ENCODE results near the gene NUMA1.

Gene NUMA1

DNA sequence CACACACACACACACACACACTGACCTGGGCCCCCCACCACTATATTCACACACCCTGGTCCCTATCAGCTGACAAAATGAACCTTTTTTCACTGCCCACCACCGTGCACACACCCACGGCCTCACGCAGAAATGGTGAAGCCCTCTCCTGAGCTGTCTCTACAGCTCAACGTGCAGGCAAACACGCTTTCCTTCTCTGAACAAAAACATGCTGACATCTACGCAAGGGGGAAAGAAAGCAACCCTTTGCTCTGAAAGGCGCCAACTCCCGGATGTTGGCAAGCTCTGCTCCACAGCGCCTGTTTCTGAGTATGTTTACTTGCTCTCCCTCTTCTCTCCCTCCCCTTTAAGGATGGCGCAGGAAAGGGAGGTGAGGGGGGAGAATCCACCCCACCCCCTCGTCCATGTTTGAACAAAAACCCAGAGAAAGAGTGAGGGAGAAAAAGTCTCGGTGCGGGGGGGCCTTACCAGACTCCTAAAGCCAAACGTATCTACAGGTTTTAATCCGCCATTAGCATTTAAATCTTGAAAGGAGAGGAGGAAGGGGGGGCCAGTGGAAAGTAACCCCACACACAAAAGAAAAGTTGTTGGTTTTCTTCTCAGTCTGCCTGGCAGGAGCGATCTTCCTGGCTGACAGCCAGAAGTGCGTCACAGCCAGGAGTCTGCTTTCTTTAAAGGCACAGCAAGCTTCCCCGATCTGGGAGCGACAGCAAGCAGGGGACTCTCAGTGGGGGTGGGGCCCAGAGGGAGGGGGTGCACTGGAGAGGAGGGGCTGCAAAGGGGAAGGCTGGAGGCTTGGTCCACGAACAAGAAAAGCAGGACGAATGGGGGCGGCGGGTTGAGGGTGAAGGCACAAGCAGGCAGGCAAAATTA lies 39.6 kb downstream of the NUMA1 start:
- DNase-seq (ENCODE audit: low read depth in 1 of 2, low spot score in 1 of 2), result peak; percentile 64 to 75
- Histone ChIP-seq H3K27ac (replicated peaks) (peak overlapping the region; percentile 72), H3K4me3 (replicated peaks; ENCODE audit: insufficient read depth, low read length) (peak overlapping the region; percentile 54), H3K27me3 (ENCODE audit: insufficient read depth, poor library complexity, severe bottlenecking) (no peaks in the 10 kb centered on the region)
- peak; percentile 37; the same call in 1 of the 2 replicates for TF ChIP-seq POLR2AphosphoS5 (IDR thresholded peaks at IDR 0.05; ENCODE audit: low read depth)
- TF ChIP-seq, protein P1, sequence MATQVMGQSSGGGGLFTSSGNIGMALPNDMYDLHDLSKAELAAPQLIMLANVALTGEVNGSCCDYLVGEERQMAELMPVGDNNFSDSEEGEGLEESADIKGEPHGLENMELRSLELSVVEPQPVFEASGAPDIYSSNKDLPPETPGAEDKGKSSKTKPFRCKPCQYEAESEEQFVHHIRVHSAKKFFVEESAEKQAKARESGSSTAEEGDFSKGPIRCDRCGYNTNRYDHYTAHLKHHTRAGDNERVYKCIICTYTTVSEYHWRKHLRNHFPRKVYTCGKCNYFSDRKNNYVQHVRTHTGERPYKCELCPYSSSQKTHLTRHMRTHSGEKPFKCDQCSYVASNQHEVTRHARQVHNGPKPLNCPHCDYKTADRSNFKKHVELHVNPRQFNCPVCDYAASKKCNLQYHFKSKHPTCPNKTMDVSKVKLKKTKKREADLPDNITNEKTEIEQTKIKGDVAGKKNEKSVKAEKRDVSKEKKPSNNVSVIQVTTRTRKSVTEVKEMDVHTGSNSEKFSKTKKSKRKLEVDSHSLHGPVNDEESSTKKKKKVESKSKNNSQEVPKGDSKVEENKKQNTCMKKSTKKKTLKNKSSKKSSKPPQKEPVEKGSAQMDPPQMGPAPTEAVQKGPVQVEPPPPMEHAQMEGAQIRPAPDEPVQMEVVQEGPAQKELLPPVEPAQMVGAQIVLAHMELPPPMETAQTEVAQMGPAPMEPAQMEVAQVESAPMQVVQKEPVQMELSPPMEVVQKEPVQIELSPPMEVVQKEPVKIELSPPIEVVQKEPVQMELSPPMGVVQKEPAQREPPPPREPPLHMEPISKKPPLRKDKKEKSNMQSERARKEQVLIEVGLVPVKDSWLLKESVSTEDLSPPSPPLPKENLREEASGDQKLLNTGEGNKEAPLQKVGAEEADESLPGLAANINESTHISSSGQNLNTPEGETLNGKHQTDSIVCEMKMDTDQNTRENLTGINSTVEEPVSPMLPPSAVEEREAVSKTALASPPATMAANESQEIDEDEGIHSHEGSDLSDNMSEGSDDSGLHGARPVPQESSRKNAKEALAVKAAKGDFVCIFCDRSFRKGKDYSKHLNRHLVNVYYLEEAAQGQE (IDR thresholded peaks at IDR 0.05; ENCODE audit: insufficient replicate concordance, low read depth), result no peak

DNA sequence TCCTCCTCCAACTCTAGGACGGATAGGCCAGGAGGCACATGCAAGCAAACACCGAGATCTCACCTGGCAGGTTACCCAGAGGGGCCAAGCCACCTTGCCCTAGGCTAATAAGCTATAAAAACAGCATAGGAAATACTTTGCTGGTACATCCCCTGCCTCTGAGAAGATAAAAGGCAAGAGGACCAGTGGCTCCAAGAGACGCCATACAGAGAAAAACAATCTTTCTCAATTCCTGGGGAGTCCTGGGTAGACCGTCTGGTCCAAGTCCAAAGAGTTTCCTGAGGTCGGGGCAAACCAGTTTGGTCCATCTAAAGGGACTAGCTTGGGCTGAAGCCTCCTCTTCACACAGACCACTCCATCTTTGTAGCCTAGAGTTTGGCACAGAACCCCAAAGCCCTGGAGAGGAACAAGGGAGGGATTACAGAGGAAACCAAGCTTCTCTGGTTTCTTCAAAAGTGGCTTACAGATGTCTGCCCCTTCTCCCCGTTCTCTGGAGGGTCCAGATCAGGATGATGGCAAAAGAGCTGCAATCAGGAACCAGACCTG lies 40.4 kb downstream of the NUMA1 start:
- no peak for DNase-seq (ENCODE audit: low read depth in 1 of 2, low spot score in 1 of 2)
- Histone ChIP-seq H3K27ac (replicated peaks) (no peak overlapping the region; the same call in 1 of the 2 replicates), H3K27me3 (ENCODE audit: insufficient read depth, poor library complexity, severe bottlenecking) (no peaks in the 10 kb centered on the region), H3K4me3 (replicated peaks; ENCODE audit: insufficient read depth, low read length) (peak overlapping the region; percentile 54)
- TF ChIP-seq, protein P1 (IDR thresholded peaks at IDR 0.05; ENCODE audit: insufficient replicate concordance, low read depth), result no peak
- TF ChIP-seq POLR2AphosphoS5 (IDR thresholded peaks at IDR 0.05; ENCODE audit: low read depth), result no peak
- TF ChIP-seq SPI1 (IDR thresholded peaks at IDR 0.05; ENCODE audit: borderline replicate concordance, low read depth), result no peak
- TF ChIP-seq, protein P2, sequence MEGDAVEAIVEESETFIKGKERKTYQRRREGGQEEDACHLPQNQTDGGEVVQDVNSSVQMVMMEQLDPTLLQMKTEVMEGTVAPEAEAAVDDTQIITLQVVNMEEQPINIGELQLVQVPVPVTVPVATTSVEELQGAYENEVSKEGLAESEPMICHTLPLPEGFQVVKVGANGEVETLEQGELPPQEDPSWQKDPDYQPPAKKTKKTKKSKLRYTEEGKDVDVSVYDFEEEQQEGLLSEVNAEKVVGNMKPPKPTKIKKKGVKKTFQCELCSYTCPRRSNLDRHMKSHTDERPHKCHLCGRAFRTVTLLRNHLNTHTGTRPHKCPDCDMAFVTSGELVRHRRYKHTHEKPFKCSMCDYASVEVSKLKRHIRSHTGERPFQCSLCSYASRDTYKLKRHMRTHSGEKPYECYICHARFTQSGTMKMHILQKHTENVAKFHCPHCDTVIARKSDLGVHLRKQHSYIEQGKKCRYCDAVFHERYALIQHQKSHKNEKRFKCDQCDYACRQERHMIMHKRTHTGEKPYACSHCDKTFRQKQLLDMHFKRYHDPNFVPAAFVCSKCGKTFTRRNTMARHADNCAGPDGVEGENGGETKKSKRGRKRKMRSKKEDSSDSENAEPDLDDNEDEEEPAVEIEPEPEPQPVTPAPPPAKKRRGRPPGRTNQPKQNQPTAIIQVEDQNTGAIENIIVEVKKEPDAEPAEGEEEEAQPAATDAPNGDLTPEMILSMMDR (IDR thresholded peaks at IDR 0.05; ENCODE audit: insufficient read depth, low read length), result no peak
- TF ChIP-seq GABPA (IDR thresholded peaks at IDR 0.05; ENCODE audit: low read depth), result no peak

DNA sequence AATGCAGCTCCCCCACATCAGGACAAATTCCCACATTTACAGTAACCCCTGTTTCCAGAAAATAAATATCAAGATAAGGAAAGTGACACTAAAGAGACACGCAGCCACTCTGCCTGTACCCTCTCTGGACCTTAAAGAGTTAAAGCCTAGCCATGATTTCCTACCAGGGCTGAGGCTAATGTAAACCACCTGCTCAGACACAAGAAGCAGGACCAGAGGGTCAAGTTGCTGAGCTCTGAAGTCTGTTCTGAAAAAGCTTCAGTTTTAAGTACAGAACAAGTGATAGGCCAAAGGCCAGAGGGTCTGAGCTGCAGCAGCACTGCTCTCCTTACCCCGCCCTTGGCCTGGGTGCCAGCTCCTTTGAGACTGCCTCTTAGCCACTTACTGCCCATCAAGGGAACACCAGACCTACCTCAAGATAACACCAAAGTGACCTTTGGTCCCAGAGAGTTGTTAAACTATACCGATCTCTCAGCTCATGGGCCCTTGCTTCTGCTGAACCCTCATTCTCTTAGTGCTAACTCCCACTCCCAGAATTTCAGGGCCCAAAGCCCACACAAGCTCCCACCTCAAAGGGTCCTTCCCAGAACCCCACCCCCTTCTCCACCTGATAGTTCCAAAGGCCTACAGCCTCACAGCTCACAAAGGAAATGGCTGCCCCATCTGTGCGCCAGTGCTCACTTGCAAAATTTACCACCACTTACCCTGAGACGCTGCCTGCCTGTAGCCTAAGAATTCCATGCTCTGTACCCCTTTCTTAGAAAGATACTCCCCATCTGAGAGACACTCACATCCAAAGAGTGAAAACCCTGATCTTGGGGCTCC lies 41.1 kb downstream of the NUMA1 start:
- TF ChIP-seq, protein P1 (IDR thresholded peaks at IDR 0.05; ENCODE audit: insufficient replicate concordance, low read depth), result no peak
- TF ChIP-seq, protein P2 (IDR thresholded peaks at IDR 0.05; ENCODE audit: insufficient read depth, low read length), result no peak
- TF ChIP-seq SPI1 (IDR thresholded peaks at IDR 0.05; ENCODE audit: borderline replicate concordance, low read depth) (no peak), POLR2AphosphoS5 (IDR thresholded peaks at IDR 0.05; ENCODE audit: low read depth) (no peak), GABPA (IDR thresholded peaks at IDR 0.05; ENCODE audit: low read depth) (no peak)
- H3K27ac ChIP-seq (replicated peaks), result no peak overlapping the region
- DNase-seq (ENCODE audit: low read depth in 1 of 2, low spot score in 1 of 2), result no peak
- no peaks in the 10 kb centered on the region for H3K27me3 ChIP-seq (ENCODE audit: insufficient read depth, poor library complexity, severe bottlenecking)
- no peak overlapping the region for H3K4me3 ChIP-seq (replicated peaks; ENCODE audit: insufficient read depth, low read length)

Measured in HL-60 (cell line).